IMR-90 (cell line): ENCODE measurements around the gene AK6. TPM values are rescaled to one million over a fixed set of nuclear protein-coding genes. Genes with fewer than 3 reads are reported as not detected.

Experiments used
- ATAC-seq: fragments of 200-7000 bp; cut with Tn5 transposase; 2 replicates; pipeline ENCODE4 v1.9.1; 2020; ENCODE audit warnings: low read depth, mild to moderate bottlenecking, moderate library complexity
- BruUV-seq: library from RNA; stranded (reverse); fragments of 400-500 nt; replicated peaks from 2 replicates; lab custom pipeline; 2021; lab: Mats Ljungman, UMichigan
- CTCF ChIA-PET: fragments of 300-600 bp; formaldehyde crosslinking; extraction: SDS; loops from one replicate; lab custom pipeline; 2021; ENCODE audit warnings: antibody characterized with exemption; lab: Yijun Ruan, JAX
- POLR2A ChIA-PET: fragments of 300-600 bp; sonication (Branson Sonifier 250); formaldehyde crosslinking; loops from one replicate; lab custom pipeline; 2022; ENCODE audit warnings: antibody characterized with exemption; ENCODE audit not compliant: unreplicated experiment; lab: Charles Lee
- DNase-seq: peaks from one replicate; pipeline ENCODE4 v3.0.0; 2013
- H2AFZ ChIP-seq: replicated peaks from 2 replicates; pipeline ENCODE3; 2013; ENCODE audit warnings: low read length, mild to moderate bottlenecking; ENCODE audit not compliant: poor library complexity
- H2AK5ac ChIP-seq: 2 replicates; pipeline ENCODE4 v1.6.1; 2013; ENCODE audit warnings: low read depth, low read length, inconsistent platforms
- H2AK9ac ChIP-seq: replicated peaks from 2 replicates; pipeline ENCODE3; 2013; ENCODE audit warnings: mild to moderate bottlenecking, low read depth, low read length, moderate library complexity; ENCODE audit not compliant: poor library complexity
- H2BK120ac ChIP-seq: 2 replicates; pipeline ENCODE4 v1.6.1; 2013; ENCODE audit warnings: low read depth, low read length, inconsistent platforms
- H2BK15ac ChIP-seq: 3 replicates; pipeline ENCODE4 v1.6.1; 2013; ENCODE audit warnings: low read depth, low read length, inconsistent platforms
- H2BK20ac ChIP-seq: 2 replicates; pipeline ENCODE4 v1.6.1; 2013; ENCODE audit warnings: low read depth, mild to moderate bottlenecking, inconsistent platforms, low read length, moderate library complexity
- H2BK5ac ChIP-seq: 2 replicates; pipeline ENCODE4 v1.6.1; 2013; ENCODE audit warnings: mild to moderate bottlenecking, low read depth, low read length, inconsistent platforms; ENCODE audit not compliant: poor library complexity, severe bottlenecking
- H3K14ac ChIP-seq: replicated peaks from 2 replicates; pipeline ENCODE4 v1.6.1; 2013; ENCODE audit warnings: low read depth, low read length, inconsistent platforms
- H3K18ac ChIP-seq: 2 replicates; pipeline ENCODE4 v1.6.1; 2013; ENCODE audit warnings: low read depth, low read length, control low read depth
- H3K23ac ChIP-seq: 2 replicates; pipeline ENCODE4 v1.6.1; 2013; ENCODE audit warnings: low read depth, low read length, inconsistent platforms
- H3K27ac ChIP-seq: 2 replicates; pipeline ENCODE4 v1.5.1; 2013; ENCODE audit warnings: mild to moderate bottlenecking, control low read depth, low read length; ENCODE audit not compliant: insufficient read depth
- H3K27me3 ChIP-seq: 2 replicates; pipeline ENCODE4 v1.6.1; 2013; ENCODE audit warnings: low read length; ENCODE audit not compliant: control insufficient read depth, insufficient read depth
- H3K36me3 ChIP-seq: 2 replicates; pipeline ENCODE4 v1.6.1; 2013; ENCODE audit warnings: low read length, mixed read lengths; ENCODE audit not compliant: control insufficient read depth, insufficient read depth
- H3K4ac ChIP-seq: 2 replicates; pipeline ENCODE4 v1.6.1; 2013; ENCODE audit warnings: low read depth, low read length, inconsistent platforms
- H3K4me1 ChIP-seq: 2 replicates; pipeline ENCODE4 v1.6.1; 2013; ENCODE audit warnings: low read length, mixed read lengths; ENCODE audit not compliant: control insufficient read depth, insufficient read depth
- H3K4me2 ChIP-seq: 2 replicates; pipeline ENCODE4 v1.6.1; 2013; ENCODE audit warnings: low read depth, mild to moderate bottlenecking, control low read depth, low read length, moderate library complexity
- H3K4me3 ChIP-seq: 2 replicates; pipeline ENCODE4 v1.5.1; 2013; ENCODE audit warnings: low read depth, mild to moderate bottlenecking, control low read depth, low read length, moderate library complexity; ENCODE audit not compliant: insufficient read depth
- H3K56ac ChIP-seq: 2 replicates; pipeline ENCODE4 v1.6.1; 2013; ENCODE audit warnings: low read length, inconsistent platforms; ENCODE audit not compliant: insufficient read depth; ENCODE audit errors: extremely low read depth
- H3K79me1 ChIP-seq, 2 experiments: 2 replicates each; pipeline ENCODE4 v1.6.1; 2013; ENCODE audit warnings: low read length in 2 of 2, inconsistent platforms in 1 of 2, low read depth in 1 of 2
- H3K9ac ChIP-seq: 2 replicates; pipeline ENCODE4 v1.6.1; 2013; ENCODE audit warnings: low read depth, low read length, control low read depth
- H3K9me1 ChIP-seq: 2 replicates; pipeline ENCODE4 v1.6.1; 2013; ENCODE audit warnings: low read length, inconsistent platforms; ENCODE audit not compliant: insufficient read depth
- H3K9me3 ChIP-seq: 2 replicates; pipeline ENCODE4 v1.6.1; 2013; ENCODE audit warnings: low read length; ENCODE audit not compliant: control insufficient read depth, insufficient read depth
- H4K20me1 ChIP-seq: 2 replicates; pipeline ENCODE4 v1.6.1; 2013; ENCODE audit warnings: low read length, inconsistent platforms; ENCODE audit not compliant: insufficient read depth
- H4K5ac ChIP-seq: 2 replicates; pipeline ENCODE4 v1.6.1; 2013; ENCODE audit warnings: mild to moderate bottlenecking, low read depth, low read length, control low read depth
- H4K8ac ChIP-seq, 2 experiments: 2 replicates each; pipeline ENCODE4 v1.6.1; 2013; ENCODE audit warnings: low read depth in 2 of 2, low read length in 2 of 2, control low read depth in 1 of 2, inconsistent platforms in 1 of 2
- H4K91ac ChIP-seq: 2 replicates; pipeline ENCODE4 v1.6.1; 2013; ENCODE audit warnings: low read depth, low read length, inconsistent platforms; ENCODE audit not compliant: insufficient read depth
- MAZ ChIP-seq: IDR thresholded peaks from 2 replicates; pipeline ENCODE4 v1.6.1; 2012; ENCODE audit warnings: low read depth, mild to moderate bottlenecking, low read length, improper control_type of control experiment, moderate library complexity, borderline replicate concordance
- NFE2L2 ChIP-seq: fragments of 150-350 bp; IDR thresholded peaks from 2 replicates; pipeline ENCODE4 v1.6.1; 2016; ENCODE audit warnings: low read depth, mild to moderate bottlenecking, low read length
- SMC3 ChIP-seq: fragments of 150-350 bp; IDR thresholded peaks from 2 replicates; pipeline ENCODE4 v1.6.1; 2016; ENCODE audit warnings: low read depth, mild to moderate bottlenecking, antibody characterized with exemption, low read length, moderate library complexity
- WGBS, 2 experiments: methylation state at CpG; one replicate each; pipeline versions ENCODE4 v1.1.5 to v1.1.7; 2013; ENCODE audit warnings: missing lambda C conversion rate in 2 of 2; ENCODE audit not compliant: insufficient read length in 1 of 2; ENCODE audit errors: extremely low coverage in 2 of 2; 5-methylcytosine and 5-hydroxymethylcytosine counted together
- dilution Hi-C: fragments of 300-500 bp; cut with HindIII; formaldehyde crosslinking; loops from one replicate; pipeline ENCODE4 v1.14.3; 2018; ENCODE audit warnings: low sequenced_read_pairs; ENCODE audit not compliant: unreplicated experiment
- in situ Hi-C: fragments of 300-500 bp; cut with MboI; formaldehyde crosslinking; loops from 3 replicates; pipeline ENCODE4 v1.14.3; 2019; ENCODE audit warnings: low sequenced_read_pairs, inconsistent platforms, mixed read lengths
- intact Hi-C: fragments of 100-400 bp; cut with micrococcal nuclease; formaldehyde crosslinking; loops from 2 replicates; pipeline ENCODE4 v1.10.0; 2022
- polyA plus RNA-seq, 3 experiments: library from polyadenylated mRNA; depleted of rRNA; stranded (reverse); fragments of >200 nt; gene quantifications; 2 replicates each; pipeline ENCODE4 v1.2.3, GENCODE V29; 2012; ENCODE audit warnings: low replicate concordance in 1 of 3
- total RNA-seq: library from RNA; depleted of rRNA; stranded (reverse); fragments of >200 nt; gene quantifications from 2 replicates; pipeline ENCODE4 v1.2.3, GENCODE V29; 2012
- TF ChIP-seq, protein P1 (sequence below): conservative IDR thresholded peaks from 2 replicates; pipeline ENCODE4 v1.5.1; 2012; ENCODE audit warnings: mild to moderate bottlenecking, low read depth, low read length, improper control_type of control experiment

The AK6 gene
- total and polyA plus RNA-seq, 2 of the 4 experiments (the other 2 are of a cell fraction), result 14.7 to 34.4 TPM

DNA sequence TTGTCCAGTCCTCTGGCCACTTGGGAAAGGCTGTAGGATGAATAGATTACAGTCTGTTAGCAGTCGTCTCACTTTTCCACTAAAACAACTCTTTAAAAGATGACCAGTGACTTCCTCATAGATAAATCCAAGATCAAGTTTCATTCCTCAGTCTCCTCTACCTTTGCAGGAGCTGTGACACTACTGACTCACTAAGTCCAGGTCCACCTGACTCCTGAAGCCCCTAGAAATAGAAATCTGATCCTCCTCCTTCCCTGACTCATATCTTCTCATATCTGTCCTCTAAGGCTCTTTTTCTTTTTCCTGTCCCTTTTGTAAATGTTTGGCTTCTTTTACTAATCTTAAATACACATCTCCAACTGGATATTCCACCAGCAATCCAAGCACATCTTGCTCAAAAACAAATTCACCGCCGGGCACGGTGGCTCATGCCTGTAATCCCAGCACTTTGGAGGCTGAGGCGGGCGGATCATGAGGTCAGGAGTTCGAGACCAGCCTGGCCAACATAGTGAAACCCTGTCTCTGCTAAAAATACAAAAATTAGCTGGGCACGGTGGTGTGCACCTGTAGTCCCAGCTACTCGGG lies 39.3 kb downstream of the AK6 start:
- peaks cover 4% of the 10 kb centered on the region; the same call in 1 of the 2 replicates for H3K9me1 ChIP-seq
- intact Hi-C loops (loop anchor here (5.0 kb wide), 2 partner anchors 93 to 143 kb away; partner anchors contain the start of gene CENPH), dilution Hi-C loops (no loop called here), in situ Hi-C loops (loop anchor here (5.0 to 10.0 kb wide), 2 partner anchors 38 to 215 kb away; no protein-coding TSS in a partner anchor)
- H2AK5ac ChIP-seq, result no peak overlapping the region
- no peak for ATAC-seq
- ChIA-PET CTCF (no interaction called here), POLR2A (no interaction called here)
- no peak overlapping the region for H2BK15ac ChIP-seq
- no peak for TF ChIP-seq NFE2L2
- no peak for TF ChIP-seq SMC3
- no peak for TF ChIP-seq MAZ
- TF ChIP-seq, protein P1, sequence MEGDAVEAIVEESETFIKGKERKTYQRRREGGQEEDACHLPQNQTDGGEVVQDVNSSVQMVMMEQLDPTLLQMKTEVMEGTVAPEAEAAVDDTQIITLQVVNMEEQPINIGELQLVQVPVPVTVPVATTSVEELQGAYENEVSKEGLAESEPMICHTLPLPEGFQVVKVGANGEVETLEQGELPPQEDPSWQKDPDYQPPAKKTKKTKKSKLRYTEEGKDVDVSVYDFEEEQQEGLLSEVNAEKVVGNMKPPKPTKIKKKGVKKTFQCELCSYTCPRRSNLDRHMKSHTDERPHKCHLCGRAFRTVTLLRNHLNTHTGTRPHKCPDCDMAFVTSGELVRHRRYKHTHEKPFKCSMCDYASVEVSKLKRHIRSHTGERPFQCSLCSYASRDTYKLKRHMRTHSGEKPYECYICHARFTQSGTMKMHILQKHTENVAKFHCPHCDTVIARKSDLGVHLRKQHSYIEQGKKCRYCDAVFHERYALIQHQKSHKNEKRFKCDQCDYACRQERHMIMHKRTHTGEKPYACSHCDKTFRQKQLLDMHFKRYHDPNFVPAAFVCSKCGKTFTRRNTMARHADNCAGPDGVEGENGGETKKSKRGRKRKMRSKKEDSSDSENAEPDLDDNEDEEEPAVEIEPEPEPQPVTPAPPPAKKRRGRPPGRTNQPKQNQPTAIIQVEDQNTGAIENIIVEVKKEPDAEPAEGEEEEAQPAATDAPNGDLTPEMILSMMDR, result no peak
- H2BK120ac ChIP-seq, result no peak overlapping the region
- H3K4me2 ChIP-seq, result no peak overlapping the region
- no CpG with 5 or more reads among the region's 9 CpGs for WGBS, 2 experiments
- H2AK9ac ChIP-seq, result no peak overlapping the region
- no peak overlapping the region for H4K8ac ChIP-seq
- DNase-seq, result peak; percentile 39
- no peak overlapping the region for H4K5ac ChIP-seq
- H3K27ac ChIP-seq, result no peak overlapping the region
- no peak overlapping the region for H3K23ac ChIP-seq
- no peaks in the 10 kb centered on the region for H3K36me3 ChIP-seq
- no peak overlapping the region for H3K9ac ChIP-seq
- H3K79me1 ChIP-seq, result peaks cover 0 to 3% of the 10 kb centered on the region in 2 experiments; a peak in 1 of 4 replicates
- BruUV-seq, result no TSS peak
- no peak overlapping the region for H4K91ac ChIP-seq
- H3K4me3 ChIP-seq, result no peak overlapping the region
- no peak overlapping the region for H2BK5ac ChIP-seq
- no peaks in the 10 kb centered on the region for H3K27me3 ChIP-seq
- no peak overlapping the region for H3K14ac ChIP-seq
- H3K9me3 ChIP-seq, result no peaks in the 10 kb centered on the region
- no peak overlapping the region for H2AFZ ChIP-seq
- H2BK20ac ChIP-seq, result no peak overlapping the region
- H3K4ac ChIP-seq, result no peak overlapping the region
- H3K4me1 ChIP-seq, result peaks cover 3% of the 10 kb centered on the region
- no peak overlapping the region for H3K56ac ChIP-seq
- no peak overlapping the region for H3K18ac ChIP-seq
- no peaks in the 10 kb centered on the region for H4K20me1 ChIP-seq
